ENCODE data around the gene ADAMTS13. TPM values are rescaled to one million over a fixed set of nuclear protein-coding genes. Genes with fewer than 3 reads are reported as not detected.

The ADAMTS13 gene
- total and polyA plus RNA-seq, 2 donors (not counting 1 experiment from before 2014, with no cell fraction given), result 0.78 to 3.1 TPM

GRCh38 chr9:133436681-133437080, 14.5 kb downstream of the ADAMTS13 start:
- Histone ChIP-seq H3K27ac (ENCODE audit: insufficient read depth, low read length) (no peak overlapping the region), H3K9me3 (ENCODE audit: control insufficient read depth, insufficient read depth, low read depth, low read length) (no peaks in the 10 kb centered on the region), H3K36me3 (ENCODE audit: control insufficient read depth, insufficient read depth, low read length) (no peaks in the 10 kb centered on the region), H2AFZ (ENCODE audit: low read length) (no peak overlapping the region), H3K79me2 (ENCODE audit: control insufficient read depth, insufficient read depth, low read length) (no peaks in the 10 kb centered on the region), H3K4me3 (replicated peaks in 1 of 4; ENCODE audit: control extremely low read depth in 1 of 4, insufficient read depth in 1 of 4, low read depth in 3 of 4, low read length in 4 of 4) (no peak overlapping the region), H3K4me1 (ENCODE audit: control insufficient read depth, extremely low read depth, insufficient read depth, low read length) (no peaks in the 10 kb centered on the region), H3K27me3 (ENCODE audit: control insufficient read depth, insufficient read depth, low read length) (no peaks in the 10 kb centered on the region), H4K20me1 (ENCODE audit: control insufficient read depth, extremely low read depth, insufficient read depth, low read length) (no peaks in the 10 kb centered on the region), H3K9ac (ENCODE audit: insufficient read depth, low read length) (no peak overlapping the region), H3K4me2 (ENCODE audit: extremely low read depth, insufficient read depth, low read length) (no peak overlapping the region)
- TF ChIP-seq CTCF (conservative IDR thresholded peaks at IDR 0.05 in 1 of 2, IDR thresholded peaks at IDR 0.05 in 1 of 2; ENCODE audit: low read depth in 1 of 2, low read length in 2 of 2), result no peak
- TF ChIP-seq EZH2 (IDR thresholded peaks at IDR 0.05; ENCODE audit: low read length, missing control alignments), result no peak
- DNase-seq (ENCODE audit: low read depth in 2 of 2), result no peak

DNA sequence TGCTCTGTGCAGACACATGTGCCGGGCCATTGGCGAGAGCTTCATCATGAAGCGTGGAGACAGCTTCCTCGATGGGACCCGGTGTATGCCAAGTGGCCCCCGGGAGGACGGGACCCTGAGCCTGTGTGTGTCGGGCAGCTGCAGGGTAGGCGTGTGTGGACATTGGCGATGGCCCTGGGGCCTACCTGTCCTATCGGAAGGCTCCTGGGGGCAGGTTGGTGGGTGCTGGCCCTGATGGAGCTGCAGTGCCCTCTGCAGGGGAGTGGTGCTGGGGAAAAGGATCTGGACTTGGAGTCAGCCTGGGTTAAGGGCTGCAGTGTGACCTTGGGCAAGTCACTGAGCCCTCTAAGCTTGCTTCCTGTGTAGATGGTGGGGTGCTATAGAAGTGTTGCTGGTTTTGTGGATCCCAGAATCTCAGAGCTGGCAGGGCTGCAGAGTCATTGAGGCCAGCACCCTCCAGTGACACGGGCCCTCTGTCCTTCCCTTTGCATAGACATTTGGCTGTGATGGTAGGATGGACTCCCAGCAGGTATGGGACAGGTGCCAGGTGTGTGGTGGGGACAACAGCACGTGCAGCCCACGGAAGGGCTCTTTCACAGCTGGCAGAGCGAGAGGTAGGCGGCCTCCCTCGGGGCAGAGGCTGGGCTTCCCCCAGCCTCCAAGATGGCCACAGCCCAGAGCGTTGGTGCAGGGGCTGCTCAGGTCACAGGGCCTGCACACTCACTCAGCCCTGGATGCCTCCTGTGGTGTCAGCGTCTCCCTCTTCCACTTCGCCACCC, 15.8 kb downstream of the ADAMTS13 start:
- Histone ChIP-seq H3K9ac (ENCODE audit: insufficient read depth, low read length) (peak overlapping the region; percentile 30), H3K36me3 (ENCODE audit: control insufficient read depth, insufficient read depth, low read length) (no peaks in the 10 kb centered on the region), H3K27ac (ENCODE audit: insufficient read depth, low read length) (no peak overlapping the region), H4K20me1 (ENCODE audit: control insufficient read depth, extremely low read depth, insufficient read depth, low read length) (no peaks in the 10 kb centered on the region), H3K9me3 (ENCODE audit: control insufficient read depth, insufficient read depth, low read depth, low read length) (no peaks in the 10 kb centered on the region), H3K27me3 (ENCODE audit: control insufficient read depth, insufficient read depth, low read length) (no peaks in the 10 kb centered on the region), H3K4me3 (replicated peaks in 1 of 4; ENCODE audit: control extremely low read depth in 1 of 4, insufficient read depth in 1 of 4, low read depth in 3 of 4, low read length in 4 of 4) (no peak overlapping the region), H2AFZ (ENCODE audit: low read length) (no peak overlapping the region), H3K4me1 (ENCODE audit: control insufficient read depth, extremely low read depth, insufficient read depth, low read length) (no peaks in the 10 kb centered on the region), H3K4me2 (ENCODE audit: extremely low read depth, insufficient read depth, low read length) (no peak overlapping the region), H3K79me2 (ENCODE audit: control insufficient read depth, insufficient read depth, low read length) (no peaks in the 10 kb centered on the region)
- no peak for DNase-seq (ENCODE audit: low read depth in 2 of 2)
- TF ChIP-seq CTCF (conservative IDR thresholded peaks at IDR 0.05 in 1 of 2, IDR thresholded peaks at IDR 0.05 in 1 of 2; ENCODE audit: low read depth in 1 of 2, low read length in 2 of 2), result peak in 1 of 2 donors; percentile 23
- TF ChIP-seq EZH2 (IDR thresholded peaks at IDR 0.05; ENCODE audit: low read length, missing control alignments), result no peak

GRCh38 chr9:133439337-133439736, 17.2 kb downstream of the ADAMTS13 start:
- Histone ChIP-seq H3K4me1 (ENCODE audit: control insufficient read depth, extremely low read depth, insufficient read depth, low read length) (no peaks in the 10 kb centered on the region), H4K20me1 (ENCODE audit: control insufficient read depth, extremely low read depth, insufficient read depth, low read length) (no peaks in the 10 kb centered on the region), H3K27ac (ENCODE audit: insufficient read depth, low read length) (no peak overlapping the region), H3K36me3 (ENCODE audit: control insufficient read depth, insufficient read depth, low read length) (no peaks in the 10 kb centered on the region), H3K4me2 (ENCODE audit: extremely low read depth, insufficient read depth, low read length) (no peak overlapping the region), H3K79me2 (ENCODE audit: control insufficient read depth, insufficient read depth, low read length) (no peaks in the 10 kb centered on the region), H3K4me3 (replicated peaks in 1 of 4; ENCODE audit: control extremely low read depth in 1 of 4, insufficient read depth in 1 of 4, low read depth in 3 of 4, low read length in 4 of 4) (no peak overlapping the region), H3K9me3 (ENCODE audit: control insufficient read depth, insufficient read depth, low read depth, low read length) (no peaks in the 10 kb centered on the region), H3K27me3 (ENCODE audit: control insufficient read depth, insufficient read depth, low read length) (no peaks in the 10 kb centered on the region), H3K9ac (ENCODE audit: insufficient read depth, low read length) (no peak overlapping the region), H2AFZ (ENCODE audit: low read length) (no peak overlapping the region)
- TF ChIP-seq CTCF (conservative IDR thresholded peaks at IDR 0.05 in 1 of 2, IDR thresholded peaks at IDR 0.05 in 1 of 2; ENCODE audit: low read depth in 1 of 2, low read length in 2 of 2) (no peak), EZH2 (IDR thresholded peaks at IDR 0.05; ENCODE audit: low read length, missing control alignments) (no peak)
- DNase-seq (ENCODE audit: low read depth in 2 of 2), result no peak
